ENCODE data around the gene SYK.

DNA sequence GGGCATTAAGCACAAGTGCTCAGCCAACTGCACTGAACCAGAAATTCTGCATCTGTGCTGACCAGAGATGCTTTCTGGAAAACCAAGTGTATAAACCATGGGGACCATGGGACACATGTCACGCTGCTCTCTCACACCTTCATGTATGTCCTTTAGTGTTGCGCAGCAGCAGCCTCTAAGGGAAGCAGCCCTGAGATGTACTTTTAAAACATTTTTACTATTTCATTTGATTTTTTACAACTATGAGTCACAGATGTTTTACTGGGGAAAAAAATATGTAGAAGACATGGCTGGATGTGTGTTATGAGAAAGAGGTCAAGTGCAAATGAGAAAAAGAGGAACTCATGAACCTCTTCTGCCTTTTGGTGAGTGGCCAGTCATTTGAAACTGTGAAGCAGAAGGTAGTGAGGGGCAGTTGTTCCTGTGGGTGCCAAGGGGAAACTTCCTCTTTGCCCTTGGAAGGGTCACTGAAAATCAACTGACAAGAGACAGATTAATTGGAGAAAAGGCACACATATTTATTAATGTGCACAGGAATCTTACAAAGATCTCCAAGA is 31.4 kb upstream of the SYK start:
- TF ChIP-seq ETV6 (CRISPR knock-in tag; conservative IDR thresholded peaks at IDR 0.05) (no peak), CEBPB (IDR thresholded peaks at IDR 0.05; ENCODE audit: borderline replicate concordance, low read depth, low read length) (no peak), ZNF772 (CRISPR knock-in tag; IDR thresholded peaks at IDR 0.05) (no peak), CHD2 (IDR thresholded peaks at IDR 0.05; ENCODE audit: low read depth, low read length) (no peak), SIX1 (CRISPR knock-in tag; IDR thresholded peaks at IDR 0.05; ENCODE audit: borderline replicate concordance) (no peak), POLR2A (IDR thresholded peaks at IDR 0.05; ENCODE audit: insufficient read depth in 1 of 2, low read depth in 2 of 2, low read length in 2 of 2) (no peak)
- TF ChIP-seq, protein P1, sequence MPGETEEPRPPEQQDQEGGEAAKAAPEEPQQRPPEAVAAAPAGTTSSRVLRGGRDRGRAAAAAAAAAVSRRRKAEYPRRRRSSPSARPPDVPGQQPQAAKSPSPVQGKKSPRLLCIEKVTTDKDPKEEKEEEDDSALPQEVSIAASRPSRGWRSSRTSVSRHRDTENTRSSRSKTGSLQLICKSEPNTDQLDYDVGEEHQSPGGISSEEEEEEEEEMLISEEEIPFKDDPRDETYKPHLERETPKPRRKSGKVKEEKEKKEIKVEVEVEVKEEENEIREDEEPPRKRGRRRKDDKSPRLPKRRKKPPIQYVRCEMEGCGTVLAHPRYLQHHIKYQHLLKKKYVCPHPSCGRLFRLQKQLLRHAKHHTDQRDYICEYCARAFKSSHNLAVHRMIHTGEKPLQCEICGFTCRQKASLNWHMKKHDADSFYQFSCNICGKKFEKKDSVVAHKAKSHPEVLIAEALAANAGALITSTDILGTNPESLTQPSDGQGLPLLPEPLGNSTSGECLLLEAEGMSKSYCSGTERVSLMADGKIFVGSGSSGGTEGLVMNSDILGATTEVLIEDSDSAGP (CRISPR knock-in tag; IDR thresholded peaks at IDR 0.05; ENCODE audit: borderline replicate concordance) = no peak
- TF ChIP-seq, protein P2, sequence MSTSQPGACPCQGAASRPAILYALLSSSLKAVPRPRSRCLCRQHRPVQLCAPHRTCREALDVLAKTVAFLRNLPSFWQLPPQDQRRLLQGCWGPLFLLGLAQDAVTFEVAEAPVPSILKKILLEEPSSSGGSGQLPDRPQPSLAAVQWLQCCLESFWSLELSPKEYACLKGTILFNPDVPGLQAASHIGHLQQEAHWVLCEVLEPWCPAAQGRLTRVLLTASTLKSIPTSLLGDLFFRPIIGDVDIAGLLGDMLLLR (CRISPR knock-in tag; IDR thresholded peaks at IDR 0.05) = no peak
- TF ChIP-seq, protein P3, sequence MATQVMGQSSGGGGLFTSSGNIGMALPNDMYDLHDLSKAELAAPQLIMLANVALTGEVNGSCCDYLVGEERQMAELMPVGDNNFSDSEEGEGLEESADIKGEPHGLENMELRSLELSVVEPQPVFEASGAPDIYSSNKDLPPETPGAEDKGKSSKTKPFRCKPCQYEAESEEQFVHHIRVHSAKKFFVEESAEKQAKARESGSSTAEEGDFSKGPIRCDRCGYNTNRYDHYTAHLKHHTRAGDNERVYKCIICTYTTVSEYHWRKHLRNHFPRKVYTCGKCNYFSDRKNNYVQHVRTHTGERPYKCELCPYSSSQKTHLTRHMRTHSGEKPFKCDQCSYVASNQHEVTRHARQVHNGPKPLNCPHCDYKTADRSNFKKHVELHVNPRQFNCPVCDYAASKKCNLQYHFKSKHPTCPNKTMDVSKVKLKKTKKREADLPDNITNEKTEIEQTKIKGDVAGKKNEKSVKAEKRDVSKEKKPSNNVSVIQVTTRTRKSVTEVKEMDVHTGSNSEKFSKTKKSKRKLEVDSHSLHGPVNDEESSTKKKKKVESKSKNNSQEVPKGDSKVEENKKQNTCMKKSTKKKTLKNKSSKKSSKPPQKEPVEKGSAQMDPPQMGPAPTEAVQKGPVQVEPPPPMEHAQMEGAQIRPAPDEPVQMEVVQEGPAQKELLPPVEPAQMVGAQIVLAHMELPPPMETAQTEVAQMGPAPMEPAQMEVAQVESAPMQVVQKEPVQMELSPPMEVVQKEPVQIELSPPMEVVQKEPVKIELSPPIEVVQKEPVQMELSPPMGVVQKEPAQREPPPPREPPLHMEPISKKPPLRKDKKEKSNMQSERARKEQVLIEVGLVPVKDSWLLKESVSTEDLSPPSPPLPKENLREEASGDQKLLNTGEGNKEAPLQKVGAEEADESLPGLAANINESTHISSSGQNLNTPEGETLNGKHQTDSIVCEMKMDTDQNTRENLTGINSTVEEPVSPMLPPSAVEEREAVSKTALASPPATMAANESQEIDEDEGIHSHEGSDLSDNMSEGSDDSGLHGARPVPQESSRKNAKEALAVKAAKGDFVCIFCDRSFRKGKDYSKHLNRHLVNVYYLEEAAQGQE (IDR thresholded peaks at IDR 0.05; ENCODE audit: borderline replicate concordance in 1 of 2, low read depth in 1 of 2, low read length in 2 of 2) = no peak
- TF ChIP-seq, protein P4, sequence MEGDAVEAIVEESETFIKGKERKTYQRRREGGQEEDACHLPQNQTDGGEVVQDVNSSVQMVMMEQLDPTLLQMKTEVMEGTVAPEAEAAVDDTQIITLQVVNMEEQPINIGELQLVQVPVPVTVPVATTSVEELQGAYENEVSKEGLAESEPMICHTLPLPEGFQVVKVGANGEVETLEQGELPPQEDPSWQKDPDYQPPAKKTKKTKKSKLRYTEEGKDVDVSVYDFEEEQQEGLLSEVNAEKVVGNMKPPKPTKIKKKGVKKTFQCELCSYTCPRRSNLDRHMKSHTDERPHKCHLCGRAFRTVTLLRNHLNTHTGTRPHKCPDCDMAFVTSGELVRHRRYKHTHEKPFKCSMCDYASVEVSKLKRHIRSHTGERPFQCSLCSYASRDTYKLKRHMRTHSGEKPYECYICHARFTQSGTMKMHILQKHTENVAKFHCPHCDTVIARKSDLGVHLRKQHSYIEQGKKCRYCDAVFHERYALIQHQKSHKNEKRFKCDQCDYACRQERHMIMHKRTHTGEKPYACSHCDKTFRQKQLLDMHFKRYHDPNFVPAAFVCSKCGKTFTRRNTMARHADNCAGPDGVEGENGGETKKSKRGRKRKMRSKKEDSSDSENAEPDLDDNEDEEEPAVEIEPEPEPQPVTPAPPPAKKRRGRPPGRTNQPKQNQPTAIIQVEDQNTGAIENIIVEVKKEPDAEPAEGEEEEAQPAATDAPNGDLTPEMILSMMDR (CRISPR knock-in tag; IDR thresholded peaks at IDR 0.05) = no peak
- TF ChIP-seq, protein P5, sequence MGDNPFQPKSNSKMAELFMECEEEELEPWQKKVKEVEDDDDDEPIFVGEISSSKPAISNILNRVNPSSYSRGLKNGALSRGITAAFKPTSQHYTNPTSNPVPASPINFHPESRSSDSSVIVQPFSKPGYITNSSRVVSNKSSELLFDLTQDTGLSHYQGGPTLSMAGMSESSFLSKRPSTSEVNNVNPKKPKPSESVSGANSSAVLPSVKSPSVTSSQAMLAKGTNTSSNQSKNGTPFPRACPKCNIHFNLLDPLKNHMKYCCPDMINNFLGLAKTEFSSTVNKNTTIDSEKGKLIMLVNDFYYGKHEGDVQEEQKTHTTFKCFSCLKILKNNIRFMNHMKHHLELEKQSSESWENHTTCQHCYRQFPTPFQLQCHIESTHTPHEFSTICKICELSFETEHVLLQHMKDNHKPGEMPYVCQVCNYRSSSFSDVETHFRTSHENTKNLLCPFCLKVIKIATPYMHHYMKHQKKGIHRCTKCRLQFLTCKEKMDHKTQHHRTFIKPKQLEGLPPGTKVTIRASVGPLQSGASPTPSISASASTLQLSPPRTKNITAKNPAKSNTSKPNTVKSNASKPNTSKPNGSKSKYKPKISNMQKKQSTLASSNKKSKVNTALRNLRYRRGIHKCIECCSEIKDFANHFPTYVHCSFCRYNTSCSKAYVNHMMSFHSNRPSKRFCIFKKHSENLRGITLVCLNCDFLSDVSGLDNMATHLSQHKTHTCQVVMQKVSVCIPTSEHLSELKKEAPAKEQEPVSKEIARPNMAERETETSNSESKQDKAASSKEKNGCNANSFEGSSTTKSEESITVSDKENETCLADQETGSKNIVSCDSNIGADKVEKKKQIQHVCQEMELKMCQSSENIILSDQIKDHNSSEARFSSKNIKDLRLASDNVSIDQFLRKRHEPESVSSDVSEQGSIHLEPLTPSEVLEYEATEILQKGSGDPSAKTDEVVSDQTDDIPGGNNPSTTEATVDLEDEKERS (CRISPR knock-in tag; IDR thresholded peaks at IDR 0.05) = no peak
- TF ChIP-seq, protein P6, sequence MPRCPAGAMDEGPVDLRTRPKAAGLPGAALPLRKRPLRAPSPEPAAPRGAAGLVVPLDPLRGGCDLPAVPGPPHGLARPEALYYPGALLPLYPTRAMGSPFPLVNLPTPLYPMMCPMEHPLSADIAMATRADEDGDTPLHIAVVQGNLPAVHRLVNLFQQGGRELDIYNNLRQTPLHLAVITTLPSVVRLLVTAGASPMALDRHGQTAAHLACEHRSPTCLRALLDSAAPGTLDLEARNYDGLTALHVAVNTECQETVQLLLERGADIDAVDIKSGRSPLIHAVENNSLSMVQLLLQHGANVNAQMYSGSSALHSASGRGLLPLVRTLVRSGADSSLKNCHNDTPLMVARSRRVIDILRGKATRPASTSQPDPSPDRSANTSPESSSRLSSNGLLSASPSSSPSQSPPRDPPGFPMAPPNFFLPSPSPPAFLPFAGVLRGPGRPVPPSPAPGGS (CRISPR knock-in tag; IDR thresholded peaks at IDR 0.05) = no peak
